DND-41 (cell line): Measurements from ENCODE around the gene KRTAP4-7.
"Not testable (repeated sequence)": the region's sequence is repeated elsewhere in the genome, so short reads cannot be mapped to it uniquely, and the experiment has no call there.

Experiments used
- ATAC-seq: fragments of 200-7000 bp; cut with Tn5 transposase; 3 replicates; pipeline ENCODE4 v1.9.1; 2021; ENCODE audit warnings: low read depth; ENCODE audit not compliant: insufficient read depth
- DNase-seq: peaks from one replicate; pipeline ENCODE4 v3.0.0-alpha.2; 2020
- H2AFZ ChIP-seq: 2 replicates; pipeline ENCODE4 v1.6.0; 2012; ENCODE audit warnings: low read depth, low read length
- H3K27ac ChIP-seq: 2 replicates; pipeline ENCODE4 v1.5.1; 2012; ENCODE audit warnings: low read length, inconsistent platforms
- H3K27me3 ChIP-seq: fragments of 200-600 bp; sonication (generic); 2 replicates; pipeline ENCODE4 v1.6.0; 2012; ENCODE audit warnings: low read length, mild to moderate bottlenecking, inconsistent platforms; ENCODE audit not compliant: insufficient read depth, poor library complexity
- H3K36me3 ChIP-seq: 2 replicates; pipeline ENCODE4 v1.5.1; 2012; ENCODE audit warnings: low read length, inconsistent platforms; ENCODE audit not compliant: insufficient read depth
- H3K4me1 ChIP-seq: 2 replicates; pipeline ENCODE4 v1.5.1; 2012; ENCODE audit warnings: mild to moderate bottlenecking, low read length; ENCODE audit not compliant: insufficient read depth
- H3K4me2 ChIP-seq: 2 replicates; pipeline ENCODE4 v1.6.0; 2012; ENCODE audit warnings: mild to moderate bottlenecking, moderate library complexity, low read length, inconsistent platforms; ENCODE audit not compliant: insufficient read depth
- H3K4me3 ChIP-seq, 2 experiments: fragments of 200-600 bp in 1 of 2; shearing (Covaris generic) in 1 of 2; 2 replicates each; pipeline ENCODE4 v1.5.1; 2012 to 2016; ENCODE audit warnings: inconsistent platforms in 2 of 2, low read length in 2 of 2, mild to moderate bottlenecking in 2 of 2, low read depth in 1 of 2, moderate library complexity in 1 of 2
- H3K79me2 ChIP-seq: 2 replicates; pipeline ENCODE4 v1.6.0; 2012; ENCODE audit warnings: low read length, inconsistent platforms; ENCODE audit not compliant: insufficient read depth
- H3K9ac ChIP-seq: 2 replicates; pipeline ENCODE4 v1.6.0; 2012; ENCODE audit warnings: low read depth, mild to moderate bottlenecking, inconsistent platforms, low read length, moderate library complexity
- H3K9me3 ChIP-seq: 2 replicates; pipeline ENCODE4 v1.5.1; 2012; ENCODE audit warnings: low read length, moderate library complexity, mild to moderate bottlenecking, inconsistent platforms; ENCODE audit not compliant: insufficient read depth, severe bottlenecking
- H4K20me1 ChIP-seq: 2 replicates; pipeline ENCODE4 v1.6.0; 2012; ENCODE audit warnings: low read length; ENCODE audit not compliant: insufficient read depth
- EZH2 ChIP-seq: IDR thresholded peaks from 3 replicates; pipeline ENCODE4 v1.6.1; 2012; ENCODE audit warnings: borderline replicate concordance, low read depth, mild to moderate bottlenecking, moderate library complexity, low read length, inconsistent platforms; ENCODE audit not compliant: severe bottlenecking
- TF ChIP-seq, protein P1 (sequence below): IDR thresholded peaks from 2 replicates; pipeline ENCODE4 v1.5.1; 2012; ENCODE audit warnings: borderline replicate concordance, low read length, moderate library complexity, mild to moderate bottlenecking; ENCODE audit not compliant: poor library complexity, severe bottlenecking; ENCODE audit errors: extremely low read depth

The KRTAP4-7 gene

DNA sequence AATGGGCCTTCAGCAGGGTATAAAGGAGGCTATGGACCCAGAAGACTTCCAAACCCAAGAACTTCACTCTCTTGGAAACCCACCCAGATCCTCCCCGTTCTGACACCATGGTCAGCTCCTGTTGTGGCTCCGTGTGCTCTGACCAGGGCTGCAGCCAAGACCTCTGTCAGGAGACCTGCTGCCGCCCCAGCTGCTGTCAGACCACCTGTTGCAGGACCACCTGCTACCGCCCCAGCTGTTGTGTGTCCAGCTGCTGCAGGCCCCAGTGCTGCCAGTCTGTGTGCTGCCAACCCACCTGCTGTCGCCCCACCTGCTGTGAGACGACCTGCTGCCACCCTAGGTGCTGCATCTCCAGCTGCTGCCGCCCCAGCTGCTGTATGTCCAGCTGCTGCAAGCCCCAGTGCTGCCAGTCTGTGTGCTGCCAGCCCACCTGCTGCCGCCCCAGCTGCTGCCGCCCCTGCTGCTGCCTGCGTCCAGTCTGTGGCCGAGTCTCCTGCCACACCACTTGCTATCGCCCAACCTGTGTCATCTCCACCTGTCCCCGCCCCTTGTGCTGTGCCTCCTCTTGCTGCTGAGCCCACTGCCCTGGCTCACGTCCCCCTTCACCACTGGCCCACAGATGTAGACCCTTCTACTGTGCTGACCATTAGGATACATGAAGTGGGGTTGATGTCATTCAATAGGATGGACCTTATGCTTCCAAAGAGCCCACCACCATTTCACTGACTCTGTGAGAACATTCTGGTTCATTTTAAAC is at the start of gene KRTAP4-7:
KRTAP4-7 (plus strand) TSS at position 51 of the 757 bp plus-strand sequence; CDS start at position 108, 57 bp downstream.
- not testable (repeated sequence) for H3K27ac ChIP-seq, H3K4me2 ChIP-seq, H3K4me1 ChIP-seq

DNA sequence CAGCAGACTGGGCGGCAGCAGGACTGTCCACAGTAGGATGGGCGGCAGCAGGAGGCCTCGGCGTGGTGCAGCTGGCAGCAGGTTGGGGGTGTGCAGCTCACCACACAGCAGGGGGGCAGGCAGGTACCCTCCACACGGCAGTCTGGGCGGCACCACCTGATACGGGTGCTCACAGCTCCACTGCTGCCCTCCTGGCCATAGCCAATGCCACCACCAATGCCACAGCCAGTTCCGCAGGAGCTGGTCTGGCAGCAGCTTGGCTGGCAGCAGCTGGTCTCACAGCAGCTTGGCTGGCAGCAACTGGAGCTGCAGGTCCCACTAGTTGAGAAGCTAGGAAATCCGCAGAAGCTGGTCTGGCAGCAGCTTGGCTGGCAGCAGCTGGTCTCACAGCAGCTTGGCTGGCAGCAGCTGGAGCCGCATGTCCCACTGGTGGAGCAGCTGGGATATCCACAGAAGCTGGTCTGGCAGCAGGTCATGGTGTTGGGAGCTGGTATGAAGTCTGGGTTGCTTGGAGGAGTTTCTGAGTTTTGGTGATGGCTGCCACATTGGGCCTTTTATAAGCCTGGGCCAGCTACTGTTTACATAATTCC is 49.5 kb upstream of the KRTAP4-7 start, which contains the start of gene KRTAP1-3:
KRTAP1-3 (minus strand) TSS at position 529 of the 590 bp plus-strand sequence; CDS start at position 476, 53 bp downstream.
- H3K4me2 ChIP-seq, H3K4me1 ChIP-seq, H3K4me3 ChIP-seq, H2AFZ ChIP-seq, H3K27ac ChIP-seq, H3K36me3 ChIP-seq, H3K9ac ChIP-seq, H3K9me3 ChIP-seq, DNase-seq, H3K27me3 ChIP-seq, ATAC-seq, H4K20me1 ChIP-seq, H3K79me2 ChIP-seq: not testable (repeated sequence)

More for the DNA sequence above, at the start of gene KRTAP4-7:
- not testable (repeated sequence) for H3K27me3 ChIP-seq, H3K9me3 ChIP-seq, DNase-seq, H3K9ac ChIP-seq, H3K36me3 ChIP-seq, H4K20me1 ChIP-seq, ATAC-seq, H2AFZ ChIP-seq, H3K4me3 ChIP-seq, H3K79me2 ChIP-seq

DNA sequence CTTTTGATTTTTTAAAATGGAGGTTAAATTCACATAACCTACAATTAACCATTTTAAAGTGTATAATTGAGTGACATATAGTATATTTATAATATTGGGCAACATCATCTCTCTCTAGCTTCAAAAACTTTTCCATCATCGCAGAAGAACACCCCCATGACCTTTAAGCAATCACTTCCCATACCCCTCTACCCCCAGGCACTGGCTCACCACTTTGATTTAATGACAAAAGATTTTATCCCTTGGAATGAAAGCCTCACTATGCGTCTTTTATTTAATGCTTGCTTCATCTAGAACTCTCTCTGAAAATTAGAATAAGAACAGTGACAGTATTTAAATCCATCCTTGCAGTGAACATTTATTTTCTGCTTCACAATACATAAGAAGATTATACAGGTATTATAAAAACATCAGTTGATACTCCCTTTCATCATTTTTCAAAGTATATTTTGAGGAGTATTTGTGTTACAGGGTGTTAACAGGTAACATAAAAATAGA is 46.0 kb upstream of the KRTAP4-7 start:
- Histone ChIP-seq H3K4me2 (no peak overlapping the region), H3K27ac (no peak overlapping the region), H2AFZ (no peak overlapping the region), H3K36me3 (no peaks in the 10 kb centered on the region), H3K9me3 (peaks cover 2% of the 10 kb centered on the region), H3K9ac (no peak overlapping the region), H3K4me1 (no peaks in the 10 kb centered on the region), H3K79me2 (no peaks in the 10 kb centered on the region), H3K27me3 (peaks cover 9% of the 10 kb centered on the region), H4K20me1 (no peaks in the 10 kb centered on the region), H3K4me3 (no peak overlapping the region)
- TF ChIP-seq, protein P1, sequence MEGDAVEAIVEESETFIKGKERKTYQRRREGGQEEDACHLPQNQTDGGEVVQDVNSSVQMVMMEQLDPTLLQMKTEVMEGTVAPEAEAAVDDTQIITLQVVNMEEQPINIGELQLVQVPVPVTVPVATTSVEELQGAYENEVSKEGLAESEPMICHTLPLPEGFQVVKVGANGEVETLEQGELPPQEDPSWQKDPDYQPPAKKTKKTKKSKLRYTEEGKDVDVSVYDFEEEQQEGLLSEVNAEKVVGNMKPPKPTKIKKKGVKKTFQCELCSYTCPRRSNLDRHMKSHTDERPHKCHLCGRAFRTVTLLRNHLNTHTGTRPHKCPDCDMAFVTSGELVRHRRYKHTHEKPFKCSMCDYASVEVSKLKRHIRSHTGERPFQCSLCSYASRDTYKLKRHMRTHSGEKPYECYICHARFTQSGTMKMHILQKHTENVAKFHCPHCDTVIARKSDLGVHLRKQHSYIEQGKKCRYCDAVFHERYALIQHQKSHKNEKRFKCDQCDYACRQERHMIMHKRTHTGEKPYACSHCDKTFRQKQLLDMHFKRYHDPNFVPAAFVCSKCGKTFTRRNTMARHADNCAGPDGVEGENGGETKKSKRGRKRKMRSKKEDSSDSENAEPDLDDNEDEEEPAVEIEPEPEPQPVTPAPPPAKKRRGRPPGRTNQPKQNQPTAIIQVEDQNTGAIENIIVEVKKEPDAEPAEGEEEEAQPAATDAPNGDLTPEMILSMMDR = no peak
- TF ChIP-seq EZH2 = no peak
- no peak for DNase-seq
- no peak for ATAC-seq

DNA sequence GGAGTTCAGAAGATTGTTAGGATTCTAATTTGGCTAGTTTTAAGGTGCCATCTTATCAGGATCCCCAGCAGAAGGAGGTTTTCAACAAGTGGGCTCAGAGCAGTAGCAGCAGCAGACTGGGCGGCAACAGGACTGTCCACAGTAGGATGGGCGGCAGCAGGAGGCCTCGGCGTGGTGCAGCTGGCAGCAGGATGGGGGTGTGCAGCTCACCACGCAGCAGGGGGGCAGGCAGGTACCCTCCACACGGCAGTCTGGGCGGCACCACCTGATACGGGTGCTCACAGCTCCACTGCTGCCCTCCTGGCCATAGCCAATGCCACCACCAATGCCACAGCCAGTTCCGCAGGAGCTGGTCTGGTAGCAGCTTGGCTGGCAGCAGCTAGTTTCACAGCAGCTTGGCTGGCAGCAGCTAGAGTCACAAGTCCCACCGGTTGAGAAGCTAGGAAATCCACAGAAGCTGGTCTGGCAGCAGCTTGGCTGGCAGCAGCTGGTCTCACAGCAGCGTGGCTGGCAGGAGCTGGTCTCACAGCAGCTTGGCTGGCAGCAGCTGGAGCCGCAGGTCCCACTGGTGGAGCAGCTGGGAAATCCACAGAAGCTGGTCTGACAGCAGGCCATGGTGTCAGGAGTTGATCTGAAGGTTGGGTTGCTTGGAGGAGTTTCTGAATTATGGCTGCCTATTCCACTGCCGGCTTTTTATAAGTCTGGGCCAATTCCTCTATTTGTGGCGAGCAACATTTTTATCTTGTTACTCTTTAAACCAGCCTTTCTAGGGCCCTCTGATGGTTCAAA is 43.0 kb upstream of the KRTAP4-7 start, which contains the start of gene KRTAP1-1:
KRTAP1-1 (minus strand) TSS at position 668 of the 789 bp plus-strand sequence; CDS start at position 615, 53 bp downstream.
- H3K4me1 ChIP-seq, H2AFZ ChIP-seq, DNase-seq: not testable (repeated sequence)

More for the DNA sequence above, 43.0 kb upstream of the KRTAP4-7 start, which contains the start of gene KRTAP1-1:
- not testable (repeated sequence) for H3K9me3 ChIP-seq, H3K4me3 ChIP-seq, ATAC-seq, H3K79me2 ChIP-seq, H3K9ac ChIP-seq, H3K4me2 ChIP-seq, H4K20me1 ChIP-seq, H3K27me3 ChIP-seq, H3K27ac ChIP-seq, H3K36me3 ChIP-seq
